ENCODE data around the gene CREB3L4. TPM values are rescaled to one million over a fixed set of nuclear protein-coding genes. Genes with fewer than 3 reads are reported as not detected.

CREB3L4 gene
- total and polyA plus RNA-seq, 2 of the 13 experiments (the other 11 are each of a cell fraction or from before 2014, with no cell fraction given): 9.9 to 18.7 TPM

GRCh38 chr1:153977250-153978240 is 9.8 kb downstream of the CREB3L4 start, which contains the start of gene JTB (continued):
- TF ChIP-seq ZNF687 (CRISPR knock-in tag; IDR thresholded peaks at IDR 0.05) (peak; percentile 99), THAP8 (CRISPR knock-in tag; IDR thresholded peaks at IDR 0.05; ENCODE audit: borderline replicate concordance) (peak; percentile 69; the same call in 1 of the 2 replicates), TRIM22 (IDR thresholded peaks at IDR 0.05) (no peak), ATAD3A (CRISPR knock-in tag; IDR thresholded peaks at IDR 0.05) (no peak), ZFP90 (CRISPR knock-in tag; IDR thresholded peaks at IDR 0.05; ENCODE audit: borderline replicate concordance) (peak; percentile 19), LCORL (IDR thresholded peaks at IDR 0.05) (no peak), LCORL (CRISPR knock-in tag; IDR thresholded peaks at IDR 0.05) (no peak), AGO2 (optimal IDR thresholded peaks at IDR 0.05; ENCODE audit: low read depth, low read length) (peak; percentile 84), NFIC (IDR thresholded peaks at IDR 0.05; ENCODE audit: low read length) (no peak), MXD3 (CRISPR knock-in tag; IDR thresholded peaks at IDR 0.05) (peak; percentile 79), JUN (CRISPR knock-in tag; IDR thresholded peaks at IDR 0.05) (no peak), FOXO1 (CRISPR knock-in tag; IDR thresholded peaks at IDR 0.05) (peak; percentile 48), RNF2 (conservative IDR thresholded peaks at IDR 0.05; ENCODE audit: low read depth) (peak; percentile 88), HNRNPH1 (optimal IDR thresholded peaks at IDR 0.05; ENCODE audit: low read depth, low read length) (no peak), ARID4A (CRISPR knock-in tag; IDR thresholded peaks at IDR 0.05; ENCODE audit: borderline replicate concordance) (peak; percentile 91), ZNF691 (CRISPR knock-in tag; IDR thresholded peaks at IDR 0.05; ENCODE audit: borderline replicate concordance, low read depth) (peak; percentile 54; the same call in 1 of the 2 replicates)

Data from HepG2 (cell line).